BE2C (cell line): ENCODE measurements around the gene ARSA.

Source experiments
- DNase-seq: peaks from one replicate; pipeline ENCODE4 v3.0.0-alpha.2; 2020
- H3K27me3 ChIP-seq: fragments of 250-450 bp; sonication (Bioruptor Pico); 2 replicates; pipeline ENCODE4 v1.5.1; 2020; ENCODE audit warnings: mild to moderate bottlenecking
- H3K36me3 ChIP-seq: fragments of 250-450 bp; sonication (Bioruptor Pico); 2 replicates; pipeline ENCODE4 v1.5.1; 2020; ENCODE audit warnings: mild to moderate bottlenecking
- H3K4me1 ChIP-seq: fragments of 250-450 bp; sonication (Bioruptor Pico); 2 replicates; pipeline ENCODE4 v1.5.1; 2020
- H3K4me3 ChIP-seq: 2 replicates; pipeline ENCODE4 v1.5.1; 2011; ENCODE audit warnings: low read depth, low read length
- H3K9me3 ChIP-seq: fragments of 250-450 bp; sonication (Bioruptor Pico); 2 replicates; pipeline ENCODE4 v1.5.1; 2020
- TF ChIP-seq, protein P1 (sequence below): IDR thresholded peaks from 2 replicates; pipeline ENCODE4 v1.5.1; 2012; ENCODE audit warnings: mild to moderate bottlenecking, low read depth, low read length

Gene ARSA

DNA sequence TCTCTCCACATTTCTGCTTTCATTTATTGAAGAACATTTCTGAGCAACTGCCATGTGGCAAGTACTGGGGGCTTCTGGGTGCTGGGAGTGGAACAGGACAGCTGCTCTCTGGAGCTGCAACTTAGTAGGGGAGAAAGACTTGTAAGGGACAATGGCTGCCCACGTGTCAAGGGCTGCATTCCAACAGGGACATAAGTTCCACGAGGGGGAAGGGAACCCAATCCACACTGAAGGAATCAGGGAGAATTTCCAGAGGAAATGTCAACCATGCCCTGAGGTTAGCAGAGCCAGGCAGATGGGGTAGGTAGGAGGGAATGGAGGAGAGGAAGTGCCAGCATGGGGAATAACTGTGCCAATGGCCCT is 25.6 kb downstream of the ARSA start:
- peaks cover 7% of the 10 kb centered on the region for H3K4me1 ChIP-seq
- TF ChIP-seq, protein P1, sequence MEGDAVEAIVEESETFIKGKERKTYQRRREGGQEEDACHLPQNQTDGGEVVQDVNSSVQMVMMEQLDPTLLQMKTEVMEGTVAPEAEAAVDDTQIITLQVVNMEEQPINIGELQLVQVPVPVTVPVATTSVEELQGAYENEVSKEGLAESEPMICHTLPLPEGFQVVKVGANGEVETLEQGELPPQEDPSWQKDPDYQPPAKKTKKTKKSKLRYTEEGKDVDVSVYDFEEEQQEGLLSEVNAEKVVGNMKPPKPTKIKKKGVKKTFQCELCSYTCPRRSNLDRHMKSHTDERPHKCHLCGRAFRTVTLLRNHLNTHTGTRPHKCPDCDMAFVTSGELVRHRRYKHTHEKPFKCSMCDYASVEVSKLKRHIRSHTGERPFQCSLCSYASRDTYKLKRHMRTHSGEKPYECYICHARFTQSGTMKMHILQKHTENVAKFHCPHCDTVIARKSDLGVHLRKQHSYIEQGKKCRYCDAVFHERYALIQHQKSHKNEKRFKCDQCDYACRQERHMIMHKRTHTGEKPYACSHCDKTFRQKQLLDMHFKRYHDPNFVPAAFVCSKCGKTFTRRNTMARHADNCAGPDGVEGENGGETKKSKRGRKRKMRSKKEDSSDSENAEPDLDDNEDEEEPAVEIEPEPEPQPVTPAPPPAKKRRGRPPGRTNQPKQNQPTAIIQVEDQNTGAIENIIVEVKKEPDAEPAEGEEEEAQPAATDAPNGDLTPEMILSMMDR: no peak
- H3K36me3 ChIP-seq: peaks cover 40% of the 10 kb centered on the region
- no peak overlapping the region; the same call in 1 of the 2 replicates for H3K4me3 ChIP-seq
- DNase-seq: no peak
- H3K9me3 ChIP-seq: no peaks in the 10 kb centered on the region
- no peaks in the 10 kb centered on the region for H3K27me3 ChIP-seq

DNA sequence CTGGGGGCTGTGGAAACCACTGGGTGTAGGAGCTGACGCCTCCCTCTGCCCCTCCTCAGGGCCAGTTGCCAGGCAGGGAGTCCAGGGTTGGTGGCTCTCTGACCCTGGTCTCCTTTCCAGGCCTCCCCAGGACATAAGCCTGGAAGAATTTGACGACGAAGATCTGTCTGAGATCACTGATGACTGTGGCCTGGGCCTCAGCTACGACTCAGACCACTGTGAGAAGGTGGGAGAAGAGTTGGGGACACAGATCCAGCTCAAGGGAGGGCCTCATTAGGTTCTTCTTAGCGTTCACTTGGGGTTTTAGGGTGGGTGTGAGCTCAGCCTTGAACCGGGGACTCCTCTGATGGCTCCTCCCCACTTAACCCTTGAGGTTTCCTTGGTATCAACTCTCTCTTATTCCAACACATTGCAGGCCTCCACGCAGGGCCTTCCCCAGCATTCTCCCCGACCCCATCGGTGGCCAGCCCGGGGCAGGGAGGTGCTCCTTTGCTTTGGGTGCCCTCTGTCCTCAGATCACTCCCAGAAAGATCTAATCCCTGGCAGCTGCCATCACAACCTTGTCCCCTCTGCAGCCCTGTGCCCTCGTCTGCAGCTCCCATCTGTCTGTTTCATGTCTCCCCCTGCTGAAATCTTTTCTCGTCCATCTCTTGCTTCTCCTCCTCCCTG is 26.1 kb downstream of the ARSA start:
- no peak for DNase-seq
- TF ChIP-seq, protein P1: no peak
- H3K9me3 ChIP-seq: no peaks in the 10 kb centered on the region
- no peaks in the 10 kb centered on the region for H3K27me3 ChIP-seq
- H3K4me3 ChIP-seq: peak overlapping the region; percentile 78
- H3K4me1 ChIP-seq: peaks cover 7% of the 10 kb centered on the region
- peaks cover 36% of the 10 kb centered on the region for H3K36me3 ChIP-seq

DNA sequence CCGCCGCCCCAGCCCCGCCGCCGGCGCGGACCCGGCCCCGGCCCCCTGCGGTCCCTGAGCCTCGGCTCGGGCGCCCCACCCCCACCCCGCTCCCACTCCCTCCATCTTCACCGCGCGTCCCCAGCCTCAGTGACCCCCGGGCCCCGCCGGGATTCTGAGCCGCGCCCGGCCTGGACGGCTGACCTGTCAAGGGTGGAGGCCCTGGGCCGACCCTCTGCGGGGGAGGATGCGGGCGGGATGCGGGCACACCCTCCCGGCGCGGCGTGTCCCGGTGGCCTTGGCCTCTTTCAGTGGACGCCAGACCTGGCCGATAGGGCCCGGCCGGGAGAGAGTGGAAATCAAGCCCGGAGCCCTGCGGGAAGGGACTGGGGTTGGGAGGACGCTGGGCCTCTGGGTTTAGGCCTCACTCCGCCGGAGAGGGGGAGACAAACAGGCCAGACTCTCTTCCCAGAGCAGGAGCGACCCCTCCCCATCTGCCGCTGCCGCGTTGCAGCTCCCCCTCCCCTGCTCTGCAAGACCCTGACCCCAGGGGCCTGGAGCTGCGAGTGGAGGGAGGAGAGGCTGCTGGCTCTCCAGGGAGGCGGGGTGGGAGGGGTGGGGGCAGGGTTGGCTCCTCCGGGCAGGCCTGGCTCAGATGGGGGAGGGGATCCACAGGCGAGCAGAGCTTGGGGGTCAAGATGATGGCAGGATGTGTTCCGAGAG is 26.8 kb downstream of the ARSA start:
- Histone ChIP-seq H3K4me1 (peaks cover 7% of the 10 kb centered on the region), H3K27me3 (no peaks in the 10 kb centered on the region), H3K36me3 (peaks cover 32% of the 10 kb centered on the region), H3K9me3 (no peaks in the 10 kb centered on the region), H3K4me3 (peak overlapping the region; percentile 78)
- TF ChIP-seq, protein P1: no peak
- peak; percentile 40 for DNase-seq

DNA sequence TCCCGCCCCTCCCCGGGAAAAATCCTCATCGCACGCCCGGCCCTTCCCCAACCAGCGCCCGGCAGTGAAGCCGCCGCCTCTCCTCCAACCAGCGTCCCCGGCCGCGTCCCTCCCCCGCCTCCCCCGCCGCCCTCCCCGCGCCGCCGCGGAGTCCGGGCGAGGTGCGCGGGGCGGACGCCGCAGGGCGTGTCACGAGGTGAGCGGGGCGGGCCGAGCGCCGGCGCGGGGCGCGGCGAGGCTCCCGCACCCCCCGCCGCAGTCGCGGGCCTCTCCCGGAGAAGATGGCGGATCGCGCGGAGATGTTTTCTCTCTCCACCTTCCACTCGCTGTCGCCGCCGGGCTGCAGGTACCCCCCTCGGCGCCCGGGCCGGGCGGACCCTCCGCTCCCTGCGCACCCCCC is 27.4 kb downstream of the ARSA start, which contains the start of gene MAPK8IP2:
Gene MAPK8IP2 (plus strand): TSS at position 256 of the 400 bp plus-strand sequence. CDS start 26 bp downstream, at position 282.
- H3K9me3 ChIP-seq: no peaks in the 10 kb centered on the region
- DNase-seq: peak; percentile 78
- TF ChIP-seq, protein P1: no peak
- H3K36me3 ChIP-seq: peaks cover 26% of the 10 kb centered on the region
- H3K27me3 ChIP-seq: no peaks in the 10 kb centered on the region
- peak within 1 kb of the TSS; percentile 78 for H3K4me3 ChIP-seq
- H3K4me1 ChIP-seq: peaks cover 7% of the 10 kb centered on the region

DNA sequence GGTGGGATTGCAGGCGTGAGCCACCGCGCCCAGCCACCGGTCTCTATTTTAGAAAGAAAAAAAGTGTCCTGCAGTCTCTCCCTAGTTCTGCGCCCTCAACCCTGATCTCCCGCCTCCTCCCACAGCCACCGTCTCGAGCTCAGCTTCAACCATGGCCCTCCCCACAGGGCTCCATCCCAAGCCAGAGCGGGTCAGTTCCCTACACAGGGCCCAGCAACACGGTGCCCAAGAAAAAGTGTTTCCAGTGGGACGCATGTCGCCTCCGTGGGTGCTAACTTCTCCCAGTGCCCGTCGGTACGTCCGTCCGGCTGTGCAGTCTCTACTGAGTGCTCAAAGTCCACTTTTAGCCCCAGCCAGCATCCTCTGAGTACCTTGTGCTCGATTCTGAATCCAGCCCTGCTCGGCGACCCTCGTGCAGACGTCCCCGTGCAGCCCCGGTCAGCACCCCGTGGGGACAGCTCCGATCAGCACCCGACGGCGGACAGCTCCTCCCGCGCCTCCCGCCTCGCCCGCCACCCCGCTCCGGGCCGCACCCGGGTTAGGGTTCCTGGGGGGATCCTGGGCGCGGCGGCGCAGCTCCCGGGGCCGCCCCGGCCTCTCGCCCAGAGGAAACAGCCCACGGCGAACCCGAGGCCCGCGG is 28.0 kb downstream of the ARSA start:
- Histone ChIP-seq H3K4me3 (peak overlapping the region; percentile 65), H3K27me3 (no peaks in the 10 kb centered on the region)
- DNase-seq: peak; percentile 44

More for the DNA sequence above, 28.0 kb downstream of the ARSA start:
- TF ChIP-seq, protein P1: no peak
- peaks cover 20% of the 10 kb centered on the region for H3K36me3 ChIP-seq
- H3K4me1 ChIP-seq: peaks cover 7% of the 10 kb centered on the region
- H3K9me3 ChIP-seq: no peaks in the 10 kb centered on the region
